GM12875 (cell line): ENCODE results near the gene GLRX3.

Experiments
- H3K4me3 ChIP-seq: one replicate; pipeline ENCODE4 v1.5.1; 2011; ENCODE audit warnings: low read depth, low read length, control low read depth
- TF ChIP-seq, protein P1 (sequence below): IDR thresholded peaks from 2 replicates; pipeline ENCODE4 v1.5.1; 2011; ENCODE audit warnings: low read depth, mild to moderate bottlenecking, control low read depth, inconsistent platforms, low read length, moderate library complexity, borderline replicate concordance; ENCODE audit not compliant: insufficient read depth

Gene GLRX3

DNA sequence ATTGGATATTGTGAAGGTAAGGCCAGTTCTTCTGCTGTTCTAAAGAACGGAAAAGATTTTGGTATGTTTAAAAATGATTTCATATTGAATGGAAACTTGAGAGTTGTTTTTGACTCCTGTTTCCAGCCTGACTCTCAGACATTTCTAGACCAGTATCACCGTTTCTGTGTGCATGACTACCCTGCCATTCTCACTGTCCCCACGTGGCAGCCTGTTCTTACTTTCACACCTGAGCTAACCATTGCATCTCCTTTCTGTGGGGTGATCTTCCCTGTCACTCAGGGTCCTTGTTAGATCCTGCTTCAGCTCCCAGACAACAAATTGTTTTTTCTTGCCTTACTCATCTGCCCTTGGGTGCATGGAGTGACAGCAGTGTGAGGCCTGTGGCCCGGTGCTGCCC lies 38.9 kb downstream of the GLRX3 start:
- H3K4me3 ChIP-seq, result no peak overlapping the region
- TF ChIP-seq, protein P1, sequence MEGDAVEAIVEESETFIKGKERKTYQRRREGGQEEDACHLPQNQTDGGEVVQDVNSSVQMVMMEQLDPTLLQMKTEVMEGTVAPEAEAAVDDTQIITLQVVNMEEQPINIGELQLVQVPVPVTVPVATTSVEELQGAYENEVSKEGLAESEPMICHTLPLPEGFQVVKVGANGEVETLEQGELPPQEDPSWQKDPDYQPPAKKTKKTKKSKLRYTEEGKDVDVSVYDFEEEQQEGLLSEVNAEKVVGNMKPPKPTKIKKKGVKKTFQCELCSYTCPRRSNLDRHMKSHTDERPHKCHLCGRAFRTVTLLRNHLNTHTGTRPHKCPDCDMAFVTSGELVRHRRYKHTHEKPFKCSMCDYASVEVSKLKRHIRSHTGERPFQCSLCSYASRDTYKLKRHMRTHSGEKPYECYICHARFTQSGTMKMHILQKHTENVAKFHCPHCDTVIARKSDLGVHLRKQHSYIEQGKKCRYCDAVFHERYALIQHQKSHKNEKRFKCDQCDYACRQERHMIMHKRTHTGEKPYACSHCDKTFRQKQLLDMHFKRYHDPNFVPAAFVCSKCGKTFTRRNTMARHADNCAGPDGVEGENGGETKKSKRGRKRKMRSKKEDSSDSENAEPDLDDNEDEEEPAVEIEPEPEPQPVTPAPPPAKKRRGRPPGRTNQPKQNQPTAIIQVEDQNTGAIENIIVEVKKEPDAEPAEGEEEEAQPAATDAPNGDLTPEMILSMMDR, result no peak

DNA sequence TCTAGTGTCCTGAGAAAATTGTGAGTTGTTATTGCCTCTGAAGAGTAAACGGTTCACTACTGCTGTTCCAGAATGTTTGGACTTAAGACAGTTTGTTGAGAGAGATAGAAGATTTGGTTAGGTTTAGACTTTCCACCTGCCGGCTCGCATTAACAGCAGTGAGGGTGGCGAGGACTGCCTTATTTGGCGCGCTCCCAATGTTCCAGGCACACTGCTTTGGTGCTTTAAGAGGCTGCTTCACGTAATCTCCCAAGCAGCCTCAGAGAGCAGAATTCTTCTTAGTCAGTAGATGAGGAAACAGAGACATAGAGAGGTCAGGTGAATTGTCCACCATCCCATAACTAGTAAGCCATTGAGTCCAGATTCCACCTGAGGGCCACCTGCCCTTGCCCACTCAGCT lies 41.1 kb downstream of the GLRX3 start:
- TF ChIP-seq, protein P1, result no peak
- H3K4me3 ChIP-seq, result no peak overlapping the region

DNA sequence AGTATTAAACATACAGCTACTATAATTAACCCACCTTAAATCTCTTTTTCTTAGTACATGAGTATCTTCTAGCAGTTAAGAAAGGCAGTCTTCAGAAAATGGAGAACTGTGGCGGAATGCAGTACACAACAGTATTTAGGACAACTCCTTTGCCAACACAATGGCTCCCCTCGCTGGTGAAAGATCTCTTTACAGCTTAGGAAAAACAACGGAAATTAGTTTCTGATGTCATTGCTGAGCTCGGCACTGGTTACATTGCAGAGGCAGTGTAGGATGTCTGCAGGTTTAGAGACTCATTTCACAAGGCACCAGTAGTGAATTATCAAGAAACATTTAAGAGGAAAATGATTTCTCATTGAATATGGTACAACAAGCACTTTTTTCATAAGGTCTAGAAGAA lies 43.4 kb downstream of the GLRX3 start:
- H3K4me3 ChIP-seq, result no peak overlapping the region
- TF ChIP-seq, protein P1, result no peak

DNA sequence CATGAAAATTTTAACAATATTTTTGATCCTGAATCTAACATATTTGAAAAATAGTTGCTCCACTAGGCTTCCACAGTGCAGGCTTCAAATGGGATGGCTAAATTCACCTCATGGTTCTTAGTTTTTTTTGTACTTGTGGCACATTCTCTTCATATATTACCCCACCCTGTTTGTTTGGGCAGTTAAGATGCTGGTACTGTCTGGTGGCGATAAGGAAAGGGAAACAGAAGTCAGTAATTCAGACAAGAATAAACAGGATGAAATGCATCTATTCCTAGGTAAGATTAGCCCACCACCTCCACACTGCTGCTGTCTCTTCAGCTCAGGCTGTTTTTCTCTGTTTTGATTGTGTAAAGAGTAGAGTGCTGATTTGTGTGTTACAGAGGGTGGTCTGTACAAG lies 44.2 kb downstream of the GLRX3 start:
- TF ChIP-seq, protein P1, result no peak
- H3K4me3 ChIP-seq, result no peak overlapping the region

DNA sequence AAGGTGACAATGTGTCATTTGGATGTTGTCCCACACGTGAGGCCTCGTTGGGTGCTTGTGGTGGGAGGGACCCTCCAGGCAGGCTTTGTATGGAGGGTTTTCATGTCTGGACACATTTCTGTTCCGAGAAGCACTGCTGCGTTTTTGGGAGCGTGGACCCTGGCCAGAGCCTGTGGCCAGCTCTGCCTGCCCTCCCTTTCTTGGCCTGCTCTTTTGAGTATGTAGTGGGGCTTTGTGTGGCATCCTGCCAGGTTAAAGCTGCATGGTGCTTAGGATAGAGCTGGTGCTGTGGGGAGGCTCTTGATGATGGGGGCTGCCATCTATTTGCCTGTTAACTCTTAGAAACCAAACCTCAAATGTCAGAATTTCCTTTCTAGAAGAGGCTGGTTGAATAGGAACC lies 45.7 kb downstream of the GLRX3 start:
- TF ChIP-seq, protein P1, result no peak

DNA sequence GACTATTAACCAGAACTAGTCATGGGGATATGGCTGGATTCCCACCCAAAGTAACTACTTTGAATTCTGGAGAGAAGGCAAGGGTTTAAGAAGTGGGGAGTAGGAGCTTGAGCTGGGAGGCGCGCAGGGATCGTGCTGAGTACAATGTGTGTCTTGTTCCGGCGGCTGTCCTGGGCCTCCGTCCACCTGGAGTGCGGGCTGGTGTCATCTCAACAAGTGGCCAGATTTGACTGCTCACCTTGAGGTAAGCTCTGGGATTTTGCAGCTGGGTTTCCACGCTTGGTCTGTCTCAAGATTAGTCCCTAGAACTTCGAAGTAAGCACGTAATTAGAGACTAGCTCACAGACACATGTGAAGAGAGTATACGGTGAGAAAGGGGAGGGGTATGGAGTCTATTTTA lies 49.4 kb downstream of the GLRX3 start:
- TF ChIP-seq, protein P1, result no peak
- H3K4me3 ChIP-seq, result no peak overlapping the region

More for the DNA sequence above, 45.7 kb downstream of the GLRX3 start:
- no peak overlapping the region for H3K4me3 ChIP-seq

DNA sequence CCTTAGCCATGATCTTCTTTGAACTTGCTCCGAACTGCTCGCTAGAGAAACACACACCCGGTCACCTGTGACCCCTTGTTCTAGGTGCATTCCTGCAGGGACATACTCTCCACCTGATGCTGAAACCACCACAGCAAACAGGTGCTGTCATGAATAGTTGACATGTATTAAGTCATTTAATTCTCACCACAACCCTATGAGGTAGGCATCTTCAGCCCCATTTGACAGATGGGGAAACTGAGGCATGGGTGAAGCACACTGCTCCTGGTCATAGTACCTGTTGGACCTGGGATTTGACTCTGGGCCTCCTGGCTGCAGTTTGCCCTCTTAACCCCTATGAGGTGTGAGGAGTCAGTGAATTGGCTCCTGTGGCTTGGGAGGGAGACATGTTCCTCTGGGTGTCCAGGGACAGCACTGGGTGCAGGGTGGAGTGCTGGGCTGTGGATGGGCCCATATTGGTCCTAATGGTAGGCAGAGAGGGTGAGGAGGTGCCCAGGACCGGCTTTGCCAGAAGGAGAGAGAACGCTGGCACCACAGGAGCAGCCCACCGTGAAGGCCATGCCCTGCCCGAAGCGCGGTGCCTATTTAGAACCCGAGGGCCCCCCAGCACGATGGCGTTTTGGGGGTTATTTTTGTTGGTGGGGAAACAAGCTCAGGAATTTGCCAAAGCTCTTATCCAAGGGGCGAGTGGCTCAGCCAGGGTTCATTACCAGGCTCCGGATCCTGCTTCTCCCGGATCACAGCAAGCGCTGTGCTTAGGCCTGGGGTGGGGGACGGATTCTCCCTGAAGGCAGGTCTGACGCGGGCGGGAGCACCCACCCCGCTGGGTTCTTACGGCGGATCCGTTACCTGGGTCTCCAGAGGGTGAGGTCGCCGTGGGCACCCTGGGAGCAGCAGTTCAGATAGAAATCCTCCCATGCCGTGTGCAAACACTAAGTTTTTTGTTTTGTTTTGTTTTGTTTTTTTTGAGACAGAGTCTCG lies 52.3 kb downstream of the GLRX3 start:
- TF ChIP-seq, protein P1, result no peak
- no peak overlapping the region for H3K4me3 ChIP-seq
